OCI-LY3 (cell line): ENCODE results near the gene NUS1.
"Not testable (repeated sequence)": the region's sequence is repeated elsewhere in the genome, so short reads cannot be mapped to it uniquely, and the experiment has no call there.

Source experiments
- H2AFZ ChIP-seq: fragments of 200-600, 300-600 bp; shearing (Covaris generic); 2 replicates; pipeline ENCODE4 v1.6.0; 2014; ENCODE audit warnings: antibody characterized with exemption, low read depth, low read length
- H3K27ac ChIP-seq: fragments of 200-600, 300-600 bp; sonication (generic); 2 replicates; pipeline ENCODE4 v1.5.1; 2014; ENCODE audit warnings: mild to moderate bottlenecking, low read length, moderate library complexity, mixed read lengths
- H3K27me3 ChIP-seq: fragments of 200-600, 300-600 bp; sonication (generic); 2 replicates; pipeline ENCODE4 v1.6.1; 2014; ENCODE audit warnings: low read depth, low read length, mixed read lengths
- H3K36me3 ChIP-seq: fragments of 200-600, 300-600 bp; sonication (generic); replicated peaks from 2 replicates; pipeline ENCODE3; 2014; ENCODE audit warnings: low read depth, low read length, mixed read lengths
- H3K4me1 ChIP-seq: fragments of 300-600, 200-600 bp; sonication (generic); 2 replicates; pipeline ENCODE4 v1.6.1; 2014; ENCODE audit warnings: low read length, mixed read lengths
- H3K4me2 ChIP-seq: fragments of 200-600, 300-600 bp; sonication (generic); 2 replicates; pipeline ENCODE4 v1.6.1; 2014; ENCODE audit warnings: low read length, mixed read lengths
- H3K4me3 ChIP-seq: fragments of 300-600, 200-600 bp; sonication (generic); 2 replicates; pipeline ENCODE4 v1.5.1; 2014; ENCODE audit warnings: antibody characterized with exemption, mild to moderate bottlenecking, low read length, moderate library complexity
- H3K79me2 ChIP-seq: fragments of 300-600, 200-600 bp; shearing (Covaris generic); 2 replicates; pipeline ENCODE4 v1.6.1; 2014; ENCODE audit warnings: mild to moderate bottlenecking, low read length, mixed read lengths
- H3K9ac ChIP-seq: fragments of 300-600, 200-600 bp; shearing (Covaris generic); 2 replicates; pipeline ENCODE4 v1.6.0; 2014; ENCODE audit warnings: mild to moderate bottlenecking, low read length, moderate library complexity
- H3K9me3 ChIP-seq: fragments of 200-600, 300-600 bp; shearing (Covaris generic); 2 replicates; pipeline ENCODE4 v1.6.1; 2014; ENCODE audit warnings: low read length, mixed read lengths; ENCODE audit not compliant: insufficient read depth
- H4K20me1 ChIP-seq: fragments of 200-600, 300-600 bp; sonication (generic); 2 replicates; pipeline ENCODE4 v1.6.1; 2016; ENCODE audit warnings: low read length, mixed read lengths; ENCODE audit not compliant: insufficient read depth
- CTCF ChIP-seq: fragments of 200-600, 300-600 bp; sonication (generic); IDR thresholded peaks from 2 replicates; pipeline ENCODE4 v1.5.1; 2014; ENCODE audit warnings: antibody characterized with exemption, low read length, low read depth
- EZH2phosphoT487 ChIP-seq: fragments of 200-600 bp; shearing (Covaris generic); IDR thresholded peaks from 2 replicates; pipeline ENCODE4 v1.6.1; 2018; ENCODE audit warnings: antibody characterized with exemption, mixed run types, low read depth

Gene NUS1

DNA sequence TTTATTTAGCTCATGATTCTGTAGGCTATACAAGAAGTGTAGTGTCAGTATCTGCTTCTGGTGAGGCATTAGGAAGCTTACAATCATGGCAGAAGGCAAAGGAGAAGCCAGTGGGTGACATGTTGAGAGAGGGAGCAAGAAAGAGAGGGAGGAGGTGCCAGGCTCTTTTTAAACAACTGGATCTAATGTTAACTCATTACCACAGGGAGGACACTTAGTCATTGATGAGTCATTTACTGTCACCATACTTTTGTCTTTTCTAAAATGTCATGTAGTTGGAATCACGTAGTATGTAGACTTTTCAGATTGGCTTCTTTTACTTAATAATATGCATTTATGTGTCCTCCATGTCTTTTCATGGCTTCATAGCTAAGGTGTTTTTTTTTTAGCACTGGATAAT lies 58.1 kb downstream of the NUS1 start:
- no peak overlapping the region for H2AFZ ChIP-seq
- H3K4me2 ChIP-seq: no peak overlapping the region
- peaks cover 7% of the 10 kb centered on the region for H3K4me1 ChIP-seq
- H3K9me3 ChIP-seq: no peaks in the 10 kb centered on the region
- no peak overlapping the region for H3K9ac ChIP-seq
- no peaks in the 10 kb centered on the region for H4K20me1 ChIP-seq
- no peaks in the 10 kb centered on the region for H3K79me2 ChIP-seq
- TF ChIP-seq CTCF: no peak
- no peak for TF ChIP-seq EZH2phosphoT487
- H3K27ac ChIP-seq: no peak overlapping the region
- no peak overlapping the region for H3K4me3 ChIP-seq
- H3K36me3 ChIP-seq: no peaks in the 10 kb centered on the region
- no peaks in the 10 kb centered on the region for H3K27me3 ChIP-seq

- Histone ChIP-seq H3K79me2 (no peaks in the 10 kb centered on the region), H3K9ac (no peak overlapping the region), H3K36me3 (no peaks in the 10 kb centered on the region), H2AFZ (no peak overlapping the region), H3K27ac (no peak overlapping the region), H3K9me3 (peaks cover 11% of the 10 kb centered on the region; the same call in 1 of the 2 replicates), H3K27me3 (no peaks in the 10 kb centered on the region), H3K4me1 (no peaks in the 10 kb centered on the region), H3K4me2 (no peak overlapping the region), H3K4me3 (no peak overlapping the region), H4K20me1 (no peaks in the 10 kb centered on the region)
- TF ChIP-seq EZH2phosphoT487 (no peak), CTCF (no peak)
Measured at GRCh38 chr6:117739869-117740268, 64.6 kb downstream of the NUS1 start.

- no peaks in the 10 kb centered on the region for H3K36me3 ChIP-seq
- H3K4me3 ChIP-seq: no peak overlapping the region
Measured at GRCh38 chr6:117740605-117741004, 65.3 kb downstream of the NUS1 start.

GRCh38 chr6:117750675-117751074 lies 75.4 kb downstream of the NUS1 start:
- H3K4me3 ChIP-seq, H3K79me2 ChIP-seq, H3K4me1 ChIP-seq, H3K4me2 ChIP-seq, H3K27me3 ChIP-seq, H4K20me1 ChIP-seq, H2AFZ ChIP-seq, H3K36me3 ChIP-seq, H3K9me3 ChIP-seq, H3K27ac ChIP-seq, H3K9ac ChIP-seq: not testable (repeated sequence)

More at GRCh38 chr6:117740605-117741004, 65.3 kb downstream of the NUS1 start:
- H3K9ac ChIP-seq: no peak overlapping the region
- no peaks in the 10 kb centered on the region for H4K20me1 ChIP-seq
- H3K4me1 ChIP-seq: no peaks in the 10 kb centered on the region
- no peak overlapping the region for H3K4me2 ChIP-seq
- no peak overlapping the region for H2AFZ ChIP-seq
- peaks cover 11% of the 10 kb centered on the region; the same call in 1 of the 2 replicates for H3K9me3 ChIP-seq
- no peaks in the 10 kb centered on the region for H3K27me3 ChIP-seq
- H3K27ac ChIP-seq: no peak overlapping the region
- no peak for TF ChIP-seq EZH2phosphoT487
- no peak for TF ChIP-seq CTCF
- no peaks in the 10 kb centered on the region for H3K79me2 ChIP-seq
